HepG2 (cell line): Measurements from ENCODE around the gene APRT. TPM values are rescaled to one million over a fixed set of nuclear protein-coding genes. Genes with fewer than 3 reads are reported as not detected.

Source experiments
- GATAD2A ChIP-seq: IDR thresholded peaks from 2 replicates; pipeline ENCODE4 v1.6.1; 2016
- HDAC6 ChIP-seq: fragments of 200-600 bp; sonication (generic); IDR thresholded peaks from 2 replicates; pipeline ENCODE4 v1.7.0; 2017; ENCODE audit warnings: mild to moderate bottlenecking, antibody characterized with exemption, low read length, low read depth
- HMGXB4 ChIP-seq, 2 experiments: sonication (generic) in 1 of 2; formaldehyde crosslinking in 1 of 2; IDR thresholded peaks; 2 replicates each; pipeline versions ENCODE4 v1.4.0 to v1.6.1; 2018 to 2020; ENCODE audit warnings: missing genetic modification reagents in 2 of 2, borderline replicate concordance in 1 of 2, low read depth in 1 of 2, mild to moderate bottlenecking in 1 of 2, missing biosample characterization in 1 of 2
- MEIS2 ChIP-seq: sonication (generic); formaldehyde crosslinking; IDR thresholded peaks from 2 replicates; pipeline ENCODE4 v1.9.0; 2021; ENCODE audit warnings: mild to moderate bottlenecking, missing genetic modification reagents
- MZF1 ChIP-seq: sonication (generic); formaldehyde crosslinking; IDR thresholded peaks from 2 replicates; pipeline ENCODE4 v1.8.1; 2023; ENCODE audit warnings: mild to moderate bottlenecking, missing genetic modification reagents, borderline replicate concordance
- NFKB2 ChIP-seq: sonication (generic); formaldehyde crosslinking; IDR thresholded peaks from 2 replicates; pipeline ENCODE4 v1.4.0; 2020; ENCODE audit warnings: missing genetic modification reagents, borderline replicate concordance
- RBM39 ChIP-seq: fragments of 200-400 bp; formaldehyde crosslinking; IDR thresholded peaks from one replicate; pipeline ENCODE4 v1.6.1; 2018; ENCODE audit warnings: antibody characterized with exemption, mild to moderate bottlenecking, low read depth, low read length; ENCODE audit not compliant: poor library complexity, severe bottlenecking
- TAF15 ChIP-seq: fragments of 200-400 bp; formaldehyde crosslinking; IDR thresholded peaks from one replicate; pipeline ENCODE4 v1.6.1; 2018; ENCODE audit warnings: mild to moderate bottlenecking, low read depth, low read length; ENCODE audit not compliant: poor library complexity, severe bottlenecking
- TFDP1 ChIP-seq: IDR thresholded peaks from 2 replicates; pipeline ENCODE4 v1.6.1; 2016; ENCODE audit warnings: missing compliant biosample characterization, missing genetic modification reagents, borderline replicate concordance
- TMF1 ChIP-seq: sonication (generic); formaldehyde crosslinking; IDR thresholded peaks from 2 replicates; pipeline ENCODE4 v1.8.1; 2022; ENCODE audit warnings: low read depth, missing genetic modification reagents
- ZBTB38 ChIP-seq: sonication (generic); formaldehyde crosslinking; IDR thresholded peaks from 2 replicates; pipeline ENCODE4 v1.5.1; 2020; ENCODE audit warnings: mild to moderate bottlenecking, missing genetic modification reagents
- ZBTB40 ChIP-seq, 2 experiments: fragments of 450-650 bp in 1 of 2; sonication (generic) in 1 of 2; formaldehyde crosslinking in 1 of 2; IDR thresholded peaks; 2 replicates each; pipeline versions ENCODE4 v1.6.1 to v1.8.0; 2016 to 2022; ENCODE audit warnings: antibody characterized with exemption in 1 of 2, mild to moderate bottlenecking in 1 of 2, missing genetic modification reagents in 1 of 2
- ZNF614 ChIP-seq: IDR thresholded peaks from 2 replicates; pipeline ENCODE4 v1.6.1; 2018; ENCODE audit warnings: missing biosample characterization, missing genetic modification reagents, inconsistent platforms, borderline replicate concordance
- polyA plus RNA-seq, 8 experiments: library from polyadenylated mRNA; depleted of rRNA in 3 of 8; stranded (reverse) in 7 of 8; unstranded in 1 of 8; fragments of >200 nt; fragmentation: Illumina TruSeq in 4 of 8; extraction: Trizol in 4 of 8; gene quantifications; 2 replicates each; pipeline versions ENCODE4 v1.2.1 to v1.2.3, GENCODE V29; 2011 to 2016; ENCODE audit warnings: low read depth in 4 of 8, missing spikeins in 1 of 8, mixed read lengths in 1 of 8; ENCODE audit not compliant: insufficient read depth in 1 of 8
- total RNA-seq, 5 experiments: library from RNA; depleted of rRNA; stranded (reverse); fragments of >200 nt; fragmentation: Illumina TruSeq; extraction: Trizol; gene quantifications; 2 replicates each; pipeline ENCODE4 v1.2.3, GENCODE V29; 2016; ENCODE audit warnings: low read depth in 1 of 5

APRT gene
- total and polyA plus RNA-seq, 2 of the 13 experiments (the other 11 are each of a cell fraction or from before 2014, with no cell fraction given) = 155 to 242 TPM

- TF ChIP-seq ZBTB40 (IDR thresholded peaks at IDR 0.05) (no peak), ZBTB40 (CRISPR knock-in tag; IDR thresholded peaks at IDR 0.05) (peak; percentile 53; the same call in 1 of the 2 replicates), TMF1 (0 out of 2 replicates have a peak, but pooled peaks have one; percentile 32), RBM39 (peak; percentile 18), ZBTB38 (CRISPR knock-in tag) (no peak; the same call in 1 of the 2 replicates), TAF15 (peak; percentile 29), MZF1 (CRISPR knock-in tag) (0 out of 2 replicates have a peak, but pooled peaks have one; percentile 60), NFKB2 (CRISPR knock-in tag) (0 out of 2 replicates have a peak, but pooled peaks have one; percentile 34), HMGXB4 (CRISPR knock-in tag; IDR thresholded peaks at IDR 0.05; ENCODE audit: borderline replicate concordance in 1 of 2, low read depth in 1 of 2) (0 out of 4 replicates have a peak, but pooled peaks of 1 of the 2 experiments have one; percentile 24), MEIS2 (CRISPR knock-in tag) (peak; percentile 38; the same call in 1 of the 2 replicates), TFDP1 (CRISPR knock-in tag) (peak; percentile 46; the same call in 1 of the 2 replicates), GATAD2A (peak; percentile 69), ZNF614 (CRISPR knock-in tag) (peak; percentile 12; the same call in 1 of the 2 replicates), HDAC6 (no peak)
Measured at GRCh38 chr16:88804552-88805339, 7.0 kb downstream of the APRT start (continued).
